ENCODE results near the gene MAST3. TPM values are rescaled to one million over a fixed set of nuclear protein-coding genes. Genes with fewer than 3 reads are reported as not detected.

MAST3 gene
- total RNA-seq, 1 experiment from 2014 or later = 2.6 TPM

- no peak for DNase-seq (ENCODE audit: low read depth)
Measured at GRCh38 chr19:18135712-18136584, 38.4 kb downstream of the MAST3 start.

- no peak for DNase-seq (ENCODE audit: low read depth)
Measured at GRCh38 chr19:18137242-18137641, 39.7 kb downstream of the MAST3 start.

GRCh38 chr19:18137657-18138339 is 40.2 kb downstream of the MAST3 start:
- DNase-seq (ENCODE audit: low read depth) = no peak

- no peak for DNase-seq (ENCODE audit: low read depth)
Measured at GRCh38 chr19:18140473-18140872, 42.9 kb downstream of the MAST3 start.

- DNase-seq (ENCODE audit: low read depth) = no peak
Measured at GRCh38 chr19:18141031-18141430, 43.5 kb downstream of the MAST3 start.

GRCh38 chr19:18143902-18144301 is 46.3 kb downstream of the MAST3 start:
- no peak for DNase-seq (ENCODE audit: low read depth)

GRCh38 chr19:18144361-18144760 is 46.8 kb downstream of the MAST3 start:
- no peak for DNase-seq (ENCODE audit: low read depth)

GRCh38 chr19:18144906-18145305 is 47.3 kb downstream of the MAST3 start:
- DNase-seq (ENCODE audit: low read depth) = no peak

- DNase-seq (ENCODE audit: low read depth) = no peak
Measured at GRCh38 chr19:18145391-18145999, 47.9 kb downstream of the MAST3 start.

GRCh38 chr19:18147396-18147795 is 49.8 kb downstream of the MAST3 start:
- no peak for DNase-seq (ENCODE audit: low read depth)

GRCh38 chr19:18149596-18149975 is 52.0 kb downstream of the MAST3 start:
- DNase-seq (ENCODE audit: low read depth) = no peak

GRCh38 chr19:18150776-18151624 is 53.4 kb downstream of the MAST3 start:
- no peak for DNase-seq (ENCODE audit: low read depth)

- peak; percentile 97 for DNase-seq (ENCODE audit: low read depth)
Measured at GRCh38 chr19:18152442-18152816, 54.9 kb downstream of the MAST3 start.

- DNase-seq (ENCODE audit: low read depth) = peak; percentile 97
Measured at GRCh38 chr19:18152817-18153555, 55.4 kb downstream of the MAST3 start, which contains the start of gene PIK3R2. Gene PIK3R2, plus strand, starts transcription at chr19:18153163. Its CDS starts 2,717 bp downstream, at chr19:18155880.

GRCh38 chr19:18153556-18154134 is 56.1 kb downstream of the MAST3 start:
- no peak for DNase-seq (ENCODE audit: low read depth)

- no peak for DNase-seq (ENCODE audit: low read depth)
Measured at GRCh38 chr19:18155095-18156087, 57.8 kb downstream of the MAST3 start.

- no peak for DNase-seq (ENCODE audit: low read depth)
Measured at GRCh38 chr19:18156268-18156667, 58.7 kb downstream of the MAST3 start.

- peak; percentile 88 for DNase-seq (ENCODE audit: low read depth)
Measured at GRCh38 chr19:18156841-18157464, 59.4 kb downstream of the MAST3 start.
